Endothelial cell (in vitro differentiated cells): ENCODE results near the gene PLN. TPM values are rescaled to one million over a fixed set of nuclear protein-coding genes. Genes with fewer than 3 reads are reported as not detected.

Source experiments
- DNase-seq: peaks from one replicate; pipeline ENCODE4 v3.0.0; 2021; ENCODE audit warnings: low spot score
- H3K27ac Mint-ChIP-seq: one replicate; pipeline ENCODE4 v1.8.0; 2021; ENCODE audit warnings: mixed read lengths, inconsistent platforms; ENCODE audit not compliant: unreplicated experiment
- H3K27me3 Mint-ChIP-seq: one replicate; pipeline ENCODE4 v1.8.0; 2021; ENCODE audit warnings: mild to moderate bottlenecking, moderate library complexity, mixed read lengths, inconsistent platforms; ENCODE audit not compliant: unreplicated experiment
- H3K36me3 Mint-ChIP-seq: one replicate; pipeline ENCODE4 v1.8.0; 2021; ENCODE audit warnings: mild to moderate bottlenecking, low read depth, mixed read lengths, inconsistent platforms; ENCODE audit not compliant: unreplicated experiment
- H3K4me1 Mint-ChIP-seq: one replicate; pipeline ENCODE4 v1.8.0; 2021; ENCODE audit warnings: mild to moderate bottlenecking, mixed read lengths, inconsistent platforms; ENCODE audit not compliant: unreplicated experiment
- H3K4me3 Mint-ChIP-seq: one replicate; pipeline ENCODE4 v1.8.0; 2021; ENCODE audit warnings: mild to moderate bottlenecking, mixed read lengths, inconsistent platforms; ENCODE audit not compliant: unreplicated experiment
- H3K9me3 Mint-ChIP-seq: one replicate; pipeline ENCODE4 v1.8.0; 2021; ENCODE audit warnings: mixed read lengths, inconsistent platforms; ENCODE audit not compliant: unreplicated experiment
- total RNA-seq: library from RNA; stranded (reverse); fragmentation: NEBNext Ultra II Directional; extraction: Animal tissue kit (Norgen Biotek cat#: 25700); gene quantifications from one replicate; pipeline ENCODE4 v1.2.1, GENCODE V29; 2021; ENCODE audit not compliant: unreplicated experiment
- TF ChIP-seq, protein P1 (sequence below): fragments of 200-600 bp; sonication (generic); IDR thresholded peaks from one replicate; pipeline ENCODE4 v1.5.0; 2021; ENCODE audit warnings: antibody characterized with exemption; ENCODE audit not compliant: unreplicated experiment

Gene PLN
- total RNA-seq, 1 donor from 2014 or later: not detected

GRCh38 chr6:118511930-118512715, 36.0 kb upstream of the PLN start:
- no peak for DNase-seq
- Mint-ChIP-seq H3K27me3 (no peaks in the 10 kb centered on the region), H3K4me3 (no peak overlapping the region), H3K9me3 (no peaks in the 10 kb centered on the region), H3K36me3 (no peaks in the 10 kb centered on the region), H3K4me1 (peaks cover 5% of the 10 kb centered on the region), H3K27ac (no peak overlapping the region)
- TF ChIP-seq, protein P1, sequence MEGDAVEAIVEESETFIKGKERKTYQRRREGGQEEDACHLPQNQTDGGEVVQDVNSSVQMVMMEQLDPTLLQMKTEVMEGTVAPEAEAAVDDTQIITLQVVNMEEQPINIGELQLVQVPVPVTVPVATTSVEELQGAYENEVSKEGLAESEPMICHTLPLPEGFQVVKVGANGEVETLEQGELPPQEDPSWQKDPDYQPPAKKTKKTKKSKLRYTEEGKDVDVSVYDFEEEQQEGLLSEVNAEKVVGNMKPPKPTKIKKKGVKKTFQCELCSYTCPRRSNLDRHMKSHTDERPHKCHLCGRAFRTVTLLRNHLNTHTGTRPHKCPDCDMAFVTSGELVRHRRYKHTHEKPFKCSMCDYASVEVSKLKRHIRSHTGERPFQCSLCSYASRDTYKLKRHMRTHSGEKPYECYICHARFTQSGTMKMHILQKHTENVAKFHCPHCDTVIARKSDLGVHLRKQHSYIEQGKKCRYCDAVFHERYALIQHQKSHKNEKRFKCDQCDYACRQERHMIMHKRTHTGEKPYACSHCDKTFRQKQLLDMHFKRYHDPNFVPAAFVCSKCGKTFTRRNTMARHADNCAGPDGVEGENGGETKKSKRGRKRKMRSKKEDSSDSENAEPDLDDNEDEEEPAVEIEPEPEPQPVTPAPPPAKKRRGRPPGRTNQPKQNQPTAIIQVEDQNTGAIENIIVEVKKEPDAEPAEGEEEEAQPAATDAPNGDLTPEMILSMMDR: no peak

GRCh38 chr6:118514689-118515088, 33.4 kb upstream of the PLN start:
- Mint-ChIP-seq H3K4me1 (no peaks in the 10 kb centered on the region), H3K9me3 (no peaks in the 10 kb centered on the region), H3K4me3 (no peak overlapping the region), H3K27me3 (peaks cover 2% of the 10 kb centered on the region), H3K27ac (no peak overlapping the region), H3K36me3 (peaks cover 4% of the 10 kb centered on the region)
- TF ChIP-seq, protein P1: no peak
- DNase-seq: no peak

DNA sequence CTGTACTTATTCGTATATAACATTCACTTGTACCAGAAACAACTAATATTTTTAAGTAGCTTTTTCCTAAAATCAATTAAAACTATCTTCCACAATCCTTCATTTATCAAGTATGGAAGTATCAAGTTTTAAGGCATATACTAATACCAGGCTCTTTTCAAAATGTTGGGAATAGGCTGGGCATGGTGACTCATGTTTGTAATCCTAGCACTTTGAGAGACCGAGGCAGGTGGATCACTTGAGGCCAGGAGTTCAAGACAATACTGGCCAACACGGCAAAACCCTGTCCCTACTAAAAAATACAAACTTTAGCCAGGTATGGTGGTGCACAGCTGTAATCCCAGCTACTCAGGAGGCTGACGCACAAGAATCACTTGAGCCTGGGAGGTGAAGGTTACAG, 25.7 kb upstream of the PLN start:
- no peak for DNase-seq
- Mint-ChIP-seq H3K27ac (no peak overlapping the region), H3K4me1 (peaks cover 6% of the 10 kb centered on the region), H3K36me3 (peaks cover 4% of the 10 kb centered on the region), H3K27me3 (peaks cover 4% of the 10 kb centered on the region), H3K9me3 (no peaks in the 10 kb centered on the region), H3K4me3 (no peak overlapping the region)
- TF ChIP-seq, protein P1: no peak

DNA sequence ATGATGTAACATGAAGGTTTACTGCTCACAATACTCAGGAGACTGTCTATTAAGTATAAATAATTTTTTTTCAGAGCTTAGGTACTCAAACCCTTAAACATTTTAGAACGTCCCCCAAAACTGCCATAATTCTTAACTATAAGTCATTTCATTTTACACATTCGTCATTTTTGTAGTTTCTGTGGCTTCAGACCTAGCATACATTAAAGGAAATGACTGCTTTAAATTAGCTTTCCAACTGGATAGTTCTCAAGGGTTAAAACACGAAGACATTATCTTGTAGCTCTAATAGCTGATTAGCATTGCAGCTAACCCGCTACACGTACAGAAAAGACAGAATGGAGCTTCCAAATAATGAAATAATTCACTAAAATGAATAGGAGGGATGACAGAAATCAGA, 24.9 kb upstream of the PLN start:
- H3K27me3 Mint-ChIP-seq: peaks cover 2% of the 10 kb centered on the region
- peaks cover 6% of the 10 kb centered on the region for H3K4me1 Mint-ChIP-seq
- no peak overlapping the region for H3K27ac Mint-ChIP-seq
- H3K4me3 Mint-ChIP-seq: no peak overlapping the region
- TF ChIP-seq, protein P1: no peak
- DNase-seq: no peak
- peaks cover 4% of the 10 kb centered on the region for H3K36me3 Mint-ChIP-seq
- no peaks in the 10 kb centered on the region for H3K9me3 Mint-ChIP-seq

- H3K4me1 Mint-ChIP-seq: peaks cover 6% of the 10 kb centered on the region
- no peak overlapping the region for H3K4me3 Mint-ChIP-seq
- no peak overlapping the region for H3K27ac Mint-ChIP-seq
- no peak for DNase-seq
- H3K9me3 Mint-ChIP-seq: no peaks in the 10 kb centered on the region
- H3K36me3 Mint-ChIP-seq: no peaks in the 10 kb centered on the region
- TF ChIP-seq, protein P1: no peak
- peaks cover 2% of the 10 kb centered on the region for H3K27me3 Mint-ChIP-seq
Observed at GRCh38 chr6:118524686-118525085, 23.4 kb upstream of the PLN start.
